Upper lobe of left lung (tissue), 4 donors: ENCODE data around the gene ZBTB48.

Experiments
- CTCF ChIP-seq, 6 experiments: fragments of 450-650 bp in 4 of 6; fragments of 200-600 bp in 2 of 6; sonication (generic) in 2 of 6; IDR thresholded peaks; one replicate each; pipeline ENCODE4 v1.5.1; 2016 to 2019; ENCODE audit warnings: antibody characterized with exemption in 6 of 6
- EP300 ChIP-seq, 4 donors: sonication (generic); formaldehyde crosslinking; IDR thresholded peaks; one replicate each; pipeline ENCODE4 v1.5.1; 2017; ENCODE audit warnings: antibody characterized with exemption in 4 of 4, control low read depth in 2 of 4

GRCh38 chr1:6624710-6625583, 45.2 kb downstream of the ZBTB48 start, which contains the start of gene THAP3:
- TF ChIP-seq CTCF (IDR thresholded peaks at IDR 0.05) = no peak
- no peak for TF ChIP-seq EP300 (IDR thresholded peaks at IDR 0.05)
